H9 (cell line): ENCODE results near the gene TUNAR. TPM values are rescaled to one million over a fixed set of nuclear protein-coding genes. Genes with fewer than 3 reads are reported as not detected.

Experiments used
- DNase-seq: peaks from one replicate; pipeline ENCODE4 v3.0.0-alpha.2; 2017
- H2AFZ ChIP-seq: one replicate; pipeline ENCODE4 v1.6.1; 2013; ENCODE audit warnings: mild to moderate bottlenecking, low read length, control low read depth, moderate library complexity
- H2AK5ac ChIP-seq: 2 replicates; pipeline ENCODE4 v1.6.1; 2013; ENCODE audit warnings: low read length, control low read depth, mixed read lengths; ENCODE audit not compliant: insufficient read length
- H2BK120ac ChIP-seq: one replicate; pipeline ENCODE4 v1.6.1; 2013; ENCODE audit warnings: low read depth, mild to moderate bottlenecking, low read length, control low read depth, inconsistent platforms; ENCODE audit not compliant: poor library complexity, severe bottlenecking
- H2BK12ac ChIP-seq: 2 replicates; pipeline ENCODE4 v1.6.1; 2013; ENCODE audit warnings: low read length, control low read depth, mixed read lengths, low read depth; ENCODE audit not compliant: insufficient read length
- H2BK15ac ChIP-seq: 2 replicates; pipeline ENCODE4 v1.6.1; 2013; ENCODE audit warnings: low read depth, low read length, control low read depth
- H2BK20ac ChIP-seq: one replicate; pipeline ENCODE4 v1.6.1; 2013; ENCODE audit warnings: low read depth, mild to moderate bottlenecking, low read length, control low read depth, inconsistent platforms; ENCODE audit not compliant: poor library complexity, severe bottlenecking
- H2BK5ac ChIP-seq: 2 replicates; pipeline ENCODE4 v1.6.1; 2013; ENCODE audit warnings: low read length, control low read depth, mixed read lengths; ENCODE audit not compliant: insufficient read length
- H3K14ac ChIP-seq: 2 replicates; pipeline ENCODE4 v1.6.1; 2013; ENCODE audit warnings: low read length, control low read depth; ENCODE audit not compliant: insufficient read depth
- H3K18ac ChIP-seq: 2 replicates; pipeline ENCODE4 v1.6.1; 2013; ENCODE audit warnings: low read depth, mild to moderate bottlenecking, mixed read lengths, low read length, control low read depth; ENCODE audit not compliant: insufficient read length
- H3K23ac ChIP-seq: 2 replicates; pipeline ENCODE4 v1.6.1; 2013; ENCODE audit warnings: low read length, control low read depth, mixed read lengths, low read depth; ENCODE audit not compliant: insufficient read length
- H3K23me2 ChIP-seq: 2 replicates; pipeline ENCODE4 v1.6.1; 2013; ENCODE audit warnings: low read depth, mild to moderate bottlenecking, mixed read lengths, low read length, control low read depth; ENCODE audit not compliant: insufficient read length, poor library complexity, severe bottlenecking
- H3K27ac ChIP-seq: 2 replicates; pipeline ENCODE4 v1.5.1; 2013; ENCODE audit warnings: low read length, control low read depth, mixed read lengths, low read depth; ENCODE audit not compliant: insufficient read length
- H3K27me3 ChIP-seq: 2 replicates; pipeline ENCODE4 v1.6.1; 2013; ENCODE audit warnings: low read length, control low read depth, inconsistent platforms; ENCODE audit not compliant: insufficient read depth
- H3K4ac ChIP-seq: 2 replicates; pipeline ENCODE4 v1.6.1; 2013; ENCODE audit warnings: low read depth, mild to moderate bottlenecking, control low read depth, inconsistent platforms, low read length, moderate library complexity
- H3K4me1 ChIP-seq: 2 replicates; pipeline ENCODE4 v1.6.1; 2013; ENCODE audit warnings: low read length, control low read depth, inconsistent platforms; ENCODE audit not compliant: insufficient read depth
- H3K4me2 ChIP-seq: 2 replicates; pipeline ENCODE4 v1.6.1; 2013; ENCODE audit warnings: low read length, control low read depth, mixed read lengths; ENCODE audit not compliant: insufficient read length, insufficient read depth
- H3K56ac ChIP-seq: 2 replicates; pipeline ENCODE4 v1.6.1; 2013; ENCODE audit warnings: low read depth, mild to moderate bottlenecking, mixed read lengths, low read length, control low read depth; ENCODE audit not compliant: insufficient read length
- H3K79me1 ChIP-seq: 2 replicates; pipeline ENCODE4 v1.6.1; 2013; ENCODE audit warnings: low read depth, mild to moderate bottlenecking, moderate library complexity, low read length, control low read depth, inconsistent platforms; ENCODE audit not compliant: insufficient read depth, poor library complexity, severe bottlenecking
- H3K79me2 ChIP-seq: 2 replicates; pipeline ENCODE4 v1.6.1; 2013; ENCODE audit warnings: low read length, control low read depth, inconsistent platforms; ENCODE audit not compliant: insufficient read depth
- H3K9ac ChIP-seq: 2 replicates; pipeline ENCODE4 v1.6.1; 2013; ENCODE audit warnings: low read length, control low read depth, mixed read lengths; ENCODE audit not compliant: insufficient read length; ENCODE audit errors: extremely low read depth
- H3K9me3 ChIP-seq: one replicate; pipeline ENCODE4 v1.6.1; 2013; ENCODE audit warnings: low read depth, low read length, inconsistent platforms; ENCODE audit not compliant: control insufficient read depth
- H3T11ph ChIP-seq: one replicate; pipeline ENCODE4 v1.6.1; 2013; ENCODE audit warnings: mild to moderate bottlenecking, low read length, control low read depth, inconsistent platforms
- H4K20me1 ChIP-seq: one replicate; pipeline ENCODE4 v1.6.1; 2013; ENCODE audit not compliant: control insufficient read depth, insufficient read length, insufficient read depth
- H4K5ac ChIP-seq: 2 replicates; pipeline ENCODE4 v1.6.1; 2013; ENCODE audit warnings: low read depth, mild to moderate bottlenecking, mixed read lengths, low read length, control low read depth; ENCODE audit not compliant: insufficient read length
- H4K8ac ChIP-seq: replicated peaks from 2 replicates; pipeline ENCODE4 v1.6.1; 2013; ENCODE audit warnings: low read length, control low read depth, mixed read lengths, low read depth; ENCODE audit not compliant: insufficient read length
- H4K91ac ChIP-seq: 2 replicates; pipeline ENCODE4 v1.6.1; 2013; ENCODE audit warnings: low read depth, mild to moderate bottlenecking, moderate library complexity, mixed read lengths, low read length, control low read depth; ENCODE audit not compliant: insufficient read length
- H3K27ac Mint-ChIP-seq, 3 experiments: 2 replicates in 2 of 3; 3 replicates in 1 of 3; pipeline ENCODE4 v1.8.0; 2020 to 2021; ENCODE audit warnings: mixed read lengths in 3 of 3, mild to moderate bottlenecking in 1 of 3, moderate library complexity in 1 of 3
- H3K27me3 Mint-ChIP-seq: 2 replicates; pipeline ENCODE4 v1.8.0; 2021; ENCODE audit warnings: low read depth, mild to moderate bottlenecking, moderate library complexity, mixed read lengths
- H3K36me3 Mint-ChIP-seq, 3 experiments: 2 replicates in 2 of 3; 3 replicates in 1 of 3; pipeline ENCODE4 v1.8.0; 2020 to 2021; ENCODE audit warnings: low read depth in 3 of 3, mixed read lengths in 3 of 3; ENCODE audit not compliant: insufficient read depth in 1 of 3
- H3K4me1 Mint-ChIP-seq, 2 experiments: 2 replicates each; pipeline ENCODE4 v1.8.0; 2020; ENCODE audit warnings: mixed read lengths in 2 of 2
- H3K4me3 Mint-ChIP-seq, 2 experiments: 2 replicates in 1 of 2; 3 replicates in 1 of 2; pipeline ENCODE4 v1.8.0; 2020 to 2021; ENCODE audit warnings: mild to moderate bottlenecking in 2 of 2, mixed read lengths in 2 of 2, moderate library complexity in 1 of 2
- H3K9me3 Mint-ChIP-seq, 2 experiments: 2 replicates in 1 of 2; 3 replicates in 1 of 2; pipeline ENCODE4 v1.8.0; 2020; ENCODE audit warnings: mild to moderate bottlenecking in 2 of 2, mixed read lengths in 2 of 2, moderate library complexity in 1 of 2
- WGBS: extraction: QIAGEN DNeasy Blood & Tissue Kit; methylation state at CpG from one replicate; pipeline ENCODE4 v1.1.7; 2013; ENCODE audit warnings: missing lambda C conversion rate, low lambda C conversion rate, mixed read lengths; ENCODE audit not compliant: insufficient read length; ENCODE audit errors: extremely low coverage; 5-methylcytosine and 5-hydroxymethylcytosine counted together
- total RNA-seq: library from RNA; stranded (reverse); gene quantifications from 2 replicates; pipeline ENCODE4 v1.2.1, GENCODE V29; 2021
- TF ChIP-seq, protein P1 (sequence below): fragments of 200-600 bp; sonication (generic); conservative IDR thresholded peaks from 3 replicates; pipeline ENCODE4 v1.8.0; 2021; ENCODE audit warnings: antibody characterized with exemption, mild to moderate bottlenecking

The TUNAR gene
- total RNA-seq, 1 experiment from 2014 or later: 26.2 TPM

DNA sequence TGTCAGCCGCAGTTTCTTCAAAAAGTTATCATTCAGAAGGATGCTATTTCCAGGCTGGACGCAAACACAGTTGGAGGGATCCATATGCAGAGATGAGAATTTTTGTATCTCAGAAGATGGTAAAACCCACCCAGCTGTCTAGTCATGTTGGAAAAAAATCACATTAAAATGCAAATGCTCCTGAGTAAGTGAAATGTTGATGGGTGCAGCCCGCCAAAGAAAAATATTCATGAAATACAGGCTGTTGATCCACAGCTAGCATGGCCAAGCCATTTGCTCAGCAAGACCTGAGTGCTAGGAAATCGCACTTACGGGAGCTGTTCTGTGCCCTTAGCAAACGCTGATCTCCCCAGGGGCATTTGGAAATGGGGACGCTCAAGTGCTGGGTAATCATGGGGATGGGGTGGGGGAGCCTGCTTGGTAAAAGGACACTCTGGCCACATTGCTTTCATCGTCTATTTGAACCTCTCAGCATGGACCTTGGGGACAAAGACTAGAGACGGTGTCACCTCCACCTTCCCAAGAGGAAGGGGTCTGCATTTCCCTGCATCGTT, 25.7 kb downstream of the TUNAR start:
- no peaks in the 10 kb centered on the region for H3K27me3 ChIP-seq
- no peaks in the 10 kb centered on the region for H3K9me3 Mint-ChIP-seq
- DNase-seq: no peak
- H3K27me3 Mint-ChIP-seq: no peaks in the 10 kb centered on the region
- H3K18ac ChIP-seq: no peak overlapping the region
- H3K4me3 Mint-ChIP-seq: no peak overlapping the region
- no peak overlapping the region for H2BK12ac ChIP-seq
- TF ChIP-seq, protein P1, sequence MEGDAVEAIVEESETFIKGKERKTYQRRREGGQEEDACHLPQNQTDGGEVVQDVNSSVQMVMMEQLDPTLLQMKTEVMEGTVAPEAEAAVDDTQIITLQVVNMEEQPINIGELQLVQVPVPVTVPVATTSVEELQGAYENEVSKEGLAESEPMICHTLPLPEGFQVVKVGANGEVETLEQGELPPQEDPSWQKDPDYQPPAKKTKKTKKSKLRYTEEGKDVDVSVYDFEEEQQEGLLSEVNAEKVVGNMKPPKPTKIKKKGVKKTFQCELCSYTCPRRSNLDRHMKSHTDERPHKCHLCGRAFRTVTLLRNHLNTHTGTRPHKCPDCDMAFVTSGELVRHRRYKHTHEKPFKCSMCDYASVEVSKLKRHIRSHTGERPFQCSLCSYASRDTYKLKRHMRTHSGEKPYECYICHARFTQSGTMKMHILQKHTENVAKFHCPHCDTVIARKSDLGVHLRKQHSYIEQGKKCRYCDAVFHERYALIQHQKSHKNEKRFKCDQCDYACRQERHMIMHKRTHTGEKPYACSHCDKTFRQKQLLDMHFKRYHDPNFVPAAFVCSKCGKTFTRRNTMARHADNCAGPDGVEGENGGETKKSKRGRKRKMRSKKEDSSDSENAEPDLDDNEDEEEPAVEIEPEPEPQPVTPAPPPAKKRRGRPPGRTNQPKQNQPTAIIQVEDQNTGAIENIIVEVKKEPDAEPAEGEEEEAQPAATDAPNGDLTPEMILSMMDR: no peak
- peaks cover 7 to 24% (median 18%) of the 10 kb centered on the region in 3 experiments; a peak in 5 of 7 replicates for H3K36me3 Mint-ChIP-seq
- no peaks in the 10 kb centered on the region for H3K9me3 ChIP-seq
- H3K4me1 Mint-ChIP-seq: peaks cover 36 to 38% of the 10 kb centered on the region in 2 experiments
- no peak overlapping the region for H2AFZ ChIP-seq
- WGBS: no CpG with 5 or more reads among the region's 10 CpGs
- no peak overlapping the region for H2BK5ac ChIP-seq
- H4K91ac ChIP-seq: no peak overlapping the region
- no peak overlapping the region for H2BK120ac ChIP-seq
- H3K56ac ChIP-seq: no peak overlapping the region
- H3K23ac ChIP-seq: no peak overlapping the region
- no peak overlapping the region for H3K4ac ChIP-seq
- no peak overlapping the region for H4K8ac ChIP-seq
- no peaks in the 10 kb centered on the region; the same call in 1 of the 2 replicates for H3K79me2 ChIP-seq
- no peak overlapping the region for H3T11ph ChIP-seq
- no peaks in the 10 kb centered on the region for H3K23me2 ChIP-seq
- H2AK5ac ChIP-seq: no peak overlapping the region
- H4K20me1 ChIP-seq: no peaks in the 10 kb centered on the region
- no peak overlapping the region for H3K9ac ChIP-seq
- no peaks in the 10 kb centered on the region for H3K79me1 ChIP-seq
- no peak overlapping the region for H3K27ac ChIP-seq
- H2BK20ac ChIP-seq: no peak overlapping the region
- no peak overlapping the region for H3K14ac ChIP-seq
- no peak overlapping the region for H4K5ac ChIP-seq
- no peak overlapping the region for H3K4me2 ChIP-seq
- H3K4me1 ChIP-seq: peaks cover 2% of the 10 kb centered on the region; the same call in 1 of the 2 replicates
- peak overlapping the region in 1 of 3 experiments; percentile 13; a peak in 1 of 7 replicates for H3K27ac Mint-ChIP-seq
- H2BK15ac ChIP-seq: no peak overlapping the region
